ENCODE measurements around the gene SELENOO.

SELENOO gene

DNA sequence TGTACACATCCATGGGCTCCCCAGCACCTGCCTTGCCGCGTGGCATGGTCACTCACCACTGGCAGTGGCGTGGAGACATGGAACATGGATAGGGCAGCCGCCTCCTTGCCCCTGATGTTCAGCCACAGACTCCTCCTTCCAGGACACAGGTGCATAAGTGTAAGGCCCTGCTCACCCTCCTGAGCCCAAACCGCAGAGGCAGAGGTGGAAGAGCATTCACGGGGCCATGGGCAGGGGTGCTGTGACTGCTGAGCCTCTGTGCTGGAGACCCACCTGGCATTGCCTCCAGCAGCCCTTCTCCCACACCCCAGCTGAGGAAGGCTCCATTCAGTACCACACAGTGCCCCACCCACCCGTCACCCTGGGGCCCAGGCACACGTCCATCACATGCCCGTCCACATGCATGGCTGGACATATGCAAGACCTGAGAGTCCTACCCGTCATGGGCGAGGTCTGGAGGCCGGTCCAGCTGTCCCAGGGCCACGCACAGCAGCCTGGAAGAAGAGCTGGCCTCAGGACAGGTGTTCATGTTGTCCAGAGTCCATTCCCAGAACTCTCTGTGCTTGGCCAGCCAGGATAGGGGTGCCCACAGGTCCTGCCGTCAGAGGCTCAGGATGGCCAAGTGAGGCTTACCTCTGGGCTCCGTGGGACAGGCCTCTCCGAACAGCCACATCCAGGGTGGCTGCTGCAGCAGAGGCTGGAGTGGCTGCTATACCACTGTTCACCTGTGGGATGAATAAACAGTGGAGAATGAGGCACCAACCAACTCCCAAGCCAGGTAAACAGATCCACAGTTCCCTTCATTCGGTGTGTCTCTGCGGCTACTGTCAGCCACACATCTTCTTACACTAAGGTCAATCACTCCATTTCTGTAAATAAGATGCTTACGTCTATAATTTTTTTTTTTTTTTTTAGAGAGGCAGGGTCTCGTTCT, 45.7 kb downstream of the SELENOO start:
- TF ChIP-seq ZNF565 (CRISPR knock-in tag; conservative IDR thresholded peaks at IDR 0.05; ENCODE audit: low read depth) = no peak
- TF ChIP-seq PPARA (CRISPR knock-in tag; IDR thresholded peaks at IDR 0.05; ENCODE audit: borderline replicate concordance) = no peak
- TF ChIP-seq SNAI2 (CRISPR knock-in tag; IDR thresholded peaks at IDR 0.05) = no peak
- TF ChIP-seq ZNF8 (CRISPR knock-in tag; IDR thresholded peaks at IDR 0.05) = no peak
- no peak for TF ChIP-seq ZFP30 (CRISPR knock-in tag; IDR thresholded peaks at IDR 0.05)
- TF ChIP-seq ARNTL (CRISPR knock-in tag; IDR thresholded peaks at IDR 0.05; ENCODE audit: borderline replicate concordance, low read depth) = no peak
- TF ChIP-seq OSR1 (CRISPR knock-in tag; IDR thresholded peaks at IDR 0.05) = no peak
- TF ChIP-seq POU6F1 (CRISPR knock-in tag; IDR thresholded peaks at IDR 0.05; ENCODE audit: borderline replicate concordance, low read depth) = no peak
- no peak for ATAC-seq

- TF ChIP-seq, protein P1, sequence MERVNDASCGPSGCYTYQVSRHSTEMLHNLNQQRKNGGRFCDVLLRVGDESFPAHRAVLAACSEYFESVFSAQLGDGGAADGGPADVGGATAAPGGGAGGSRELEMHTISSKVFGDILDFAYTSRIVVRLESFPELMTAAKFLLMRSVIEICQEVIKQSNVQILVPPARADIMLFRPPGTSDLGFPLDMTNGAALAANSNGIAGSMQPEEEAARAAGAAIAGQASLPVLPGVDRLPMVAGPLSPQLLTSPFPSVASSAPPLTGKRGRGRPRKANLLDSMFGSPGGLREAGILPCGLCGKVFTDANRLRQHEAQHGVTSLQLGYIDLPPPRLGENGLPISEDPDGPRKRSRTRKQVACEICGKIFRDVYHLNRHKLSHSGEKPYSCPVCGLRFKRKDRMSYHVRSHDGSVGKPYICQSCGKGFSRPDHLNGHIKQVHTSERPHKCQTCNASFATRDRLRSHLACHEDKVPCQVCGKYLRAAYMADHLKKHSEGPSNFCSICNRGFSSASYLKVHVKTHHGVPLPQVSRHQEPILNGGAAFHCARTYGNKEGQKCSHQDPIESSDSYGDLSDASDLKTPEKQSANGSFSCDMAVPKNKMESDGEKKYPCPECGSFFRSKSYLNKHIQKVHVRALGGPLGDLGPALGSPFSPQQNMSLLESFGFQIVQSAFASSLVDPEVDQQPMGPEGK (CRISPR knock-in tag; IDR thresholded peaks at IDR 0.05; ENCODE audit: borderline replicate concordance) = no peak
- TF ChIP-seq TSHZ2 (CRISPR knock-in tag; IDR thresholded peaks at IDR 0.05) = 0 out of 2 replicates have a peak, but pooled peaks have one; percentile 3
- ATAC-seq = peak; percentile 2; the same call in 1 of the 3 replicates
Measured at GRCh38 chr22:50247748-50248147, 46.9 kb downstream of the SELENOO start.

DNA sequence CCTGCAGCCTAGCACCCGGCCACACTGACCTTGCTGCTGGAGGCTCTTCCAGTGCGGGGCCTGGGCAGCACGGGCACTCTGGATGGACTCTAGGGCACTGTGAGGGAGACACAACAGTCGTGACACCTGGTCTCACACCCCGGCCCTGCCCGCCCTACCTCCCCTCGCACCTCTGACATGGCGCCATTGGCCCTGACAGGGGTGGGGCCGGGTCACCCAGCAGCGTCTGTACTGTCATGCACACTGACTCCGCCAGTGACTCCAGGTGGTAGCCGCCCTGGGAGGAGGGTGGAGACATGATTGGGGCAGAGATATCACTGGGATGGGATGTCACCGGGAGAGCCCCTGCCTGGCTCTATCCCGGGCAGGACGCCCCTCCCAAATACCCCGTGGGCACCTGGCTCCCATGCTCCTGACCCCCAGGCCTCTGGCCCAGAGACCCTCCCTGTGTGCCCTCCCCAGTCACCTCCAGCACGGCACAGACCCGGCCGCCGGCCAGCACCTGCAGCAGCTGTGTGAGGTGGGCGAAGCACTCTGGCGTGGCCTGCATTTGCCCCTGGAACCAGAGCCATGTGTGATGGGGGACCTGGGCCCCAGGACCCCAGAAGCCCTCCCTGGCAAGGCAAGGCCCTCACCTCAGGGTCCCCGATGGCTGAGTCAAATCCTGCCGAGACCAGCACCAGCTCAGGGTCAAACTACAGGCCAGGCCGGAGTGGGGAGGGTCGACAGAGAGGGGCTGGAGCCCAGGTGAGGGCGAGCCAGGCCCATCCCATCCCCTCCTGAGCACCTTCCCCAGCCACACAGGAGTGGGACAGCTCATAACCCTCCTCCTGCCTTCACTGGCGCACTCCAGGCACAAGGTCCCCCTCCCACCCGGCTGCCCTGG, 47.6 kb downstream of the SELENOO start:
- TF ChIP-seq TOX (CRISPR knock-in tag; IDR thresholded peaks at IDR 0.05; ENCODE audit: borderline replicate concordance) = no peak
- 0 out of 2 replicates have a peak, but pooled peaks have one; percentile 26 for TF ChIP-seq GLIS3 (CRISPR knock-in tag; IDR thresholded peaks at IDR 0.05)
- ATAC-seq = no peak

- TF ChIP-seq ZNF565 (CRISPR knock-in tag; conservative IDR thresholded peaks at IDR 0.05; ENCODE audit: low read depth) (no peak), ARNTL (CRISPR knock-in tag; IDR thresholded peaks at IDR 0.05; ENCODE audit: borderline replicate concordance, low read depth) (no peak), BACH2 (CRISPR knock-in tag; IDR thresholded peaks at IDR 0.05; ENCODE audit: borderline replicate concordance) (no peak), ISL1 (CRISPR knock-in tag; IDR thresholded peaks at IDR 0.05) (no peak), TOX (CRISPR knock-in tag; IDR thresholded peaks at IDR 0.05; ENCODE audit: borderline replicate concordance) (no peak)
- ATAC-seq = no peak
Measured at GRCh38 chr22:50249341-50250248, 48.8 kb downstream of the SELENOO start.

- TF ChIP-seq ISL1 (CRISPR knock-in tag; IDR thresholded peaks at IDR 0.05) (no peak), ZC3H10 (CRISPR knock-in tag; IDR thresholded peaks at IDR 0.05) (no peak), TOX (CRISPR knock-in tag; IDR thresholded peaks at IDR 0.05; ENCODE audit: borderline replicate concordance) (no peak), ZNF8 (CRISPR knock-in tag; IDR thresholded peaks at IDR 0.05) (no peak)
- TF ChIP-seq, protein P2, sequence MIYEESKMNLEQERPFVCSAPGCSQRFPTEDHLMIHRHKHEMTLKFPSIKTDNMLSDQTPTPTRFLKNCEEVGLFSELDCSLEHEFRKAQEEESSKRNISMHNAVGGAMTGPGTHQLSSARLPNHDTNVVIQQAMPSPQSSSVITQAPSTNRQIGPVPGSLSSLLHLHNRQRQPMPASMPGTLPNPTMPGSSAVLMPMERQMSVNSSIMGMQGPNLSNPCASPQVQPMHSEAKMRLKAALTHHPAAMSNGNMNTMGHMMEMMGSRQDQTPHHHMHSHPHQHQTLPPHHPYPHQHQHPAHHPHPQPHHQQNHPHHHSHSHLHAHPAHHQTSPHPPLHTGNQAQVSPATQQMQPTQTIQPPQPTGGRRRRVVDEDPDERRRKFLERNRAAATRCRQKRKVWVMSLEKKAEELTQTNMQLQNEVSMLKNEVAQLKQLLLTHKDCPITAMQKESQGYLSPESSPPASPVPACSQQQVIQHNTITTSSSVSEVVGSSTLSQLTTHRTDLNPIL (CRISPR knock-in tag; IDR thresholded peaks at IDR 0.05; ENCODE audit: low read depth) = no peak
- ATAC-seq = no peak
Measured at GRCh38 chr22:50250249-50250554, 49.4 kb downstream of the SELENOO start.
